ENCODE data around the gene CPTP. TPM values are rescaled to one million over a fixed set of nuclear protein-coding genes. Genes with fewer than 3 reads are reported as not detected.

CPTP gene
- total and polyA plus RNA-seq, 2 of the 13 experiments (the other 11 are each of a cell fraction or from before 2014, with no cell fraction given): 5.5 to 9.3 TPM

DNA sequence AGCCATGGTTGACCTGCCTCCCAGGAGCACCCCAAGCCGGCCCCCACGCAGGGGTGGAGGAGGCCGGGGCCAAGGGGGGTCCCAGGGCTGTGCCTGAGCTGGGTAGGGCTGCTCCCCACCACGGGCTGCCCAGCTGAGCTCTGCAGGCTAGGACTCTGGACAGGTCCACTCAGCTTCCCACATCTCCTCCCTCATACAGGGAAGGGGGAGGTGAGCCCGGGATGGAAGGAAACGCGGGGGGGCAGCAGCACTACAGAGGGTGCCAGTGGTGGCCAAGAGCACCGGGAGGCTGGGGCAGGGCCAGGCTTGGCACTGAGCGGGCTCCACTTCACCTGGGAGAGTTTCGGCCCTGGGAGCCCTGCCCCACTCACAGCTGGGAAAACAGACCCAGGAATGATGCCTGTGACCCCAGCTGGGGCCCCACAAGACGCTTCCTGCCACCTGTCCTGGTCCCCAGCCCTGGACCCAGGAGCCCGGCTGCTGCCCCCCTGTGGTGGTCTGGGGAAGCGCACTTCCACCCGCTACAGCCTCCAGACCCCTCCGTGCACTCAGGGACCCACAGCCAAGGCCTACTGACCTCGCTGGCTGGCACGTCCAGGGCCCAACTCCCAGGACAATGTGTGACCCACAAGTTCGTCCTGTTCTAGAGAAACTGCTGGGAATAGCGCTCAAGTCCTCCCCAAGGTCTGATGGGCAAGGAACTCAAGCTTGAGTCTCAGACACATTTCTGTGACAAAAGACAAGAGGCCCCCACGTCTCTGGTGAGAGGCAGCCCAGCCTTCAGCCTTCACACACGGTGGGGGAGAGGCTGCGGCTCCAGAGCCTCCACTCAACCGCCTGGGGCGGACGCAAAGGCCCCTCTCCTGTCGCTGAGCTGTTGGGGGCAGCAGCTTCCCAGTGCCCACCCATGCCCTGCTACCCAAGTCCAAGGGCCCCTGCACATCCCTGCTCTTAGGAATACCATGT is 47.4 kb downstream of the CPTP start (continued):
- TF ChIP-seq SP5 (CRISPR knock-in tag; IDR thresholded peaks at IDR 0.05; ENCODE audit: borderline replicate concordance, low read depth): no peak
- TF ChIP-seq GATAD1 (CRISPR knock-in tag; IDR thresholded peaks at IDR 0.05): 0 out of 2 replicates have a peak, but pooled peaks have one; percentile 11
- TF ChIP-seq ZNF34 (CRISPR knock-in tag; IDR thresholded peaks at IDR 0.05; ENCODE audit: borderline replicate concordance): no peak
- TF ChIP-seq ZNF569 (CRISPR knock-in tag; IDR thresholded peaks at IDR 0.05; ENCODE audit: borderline replicate concordance): no peak
- no peak for TF ChIP-seq GABPA (IDR thresholded peaks at IDR 0.05; ENCODE audit: low read depth, low read length)
- peak; percentile 57 for TF ChIP-seq GABPA (CRISPR knock-in tag; IDR thresholded peaks at IDR 0.05; ENCODE audit: low read depth)
- no peak for TF ChIP-seq ZNF225 (CRISPR knock-in tag; IDR thresholded peaks at IDR 0.05)
- no peak for TF ChIP-seq MTF2 (CRISPR knock-in tag; IDR thresholded peaks at IDR 0.05; ENCODE audit: borderline replicate concordance)
- TF ChIP-seq EEA1 (CRISPR knock-in tag; IDR thresholded peaks at IDR 0.05; ENCODE audit: borderline replicate concordance): no peak
- TF ChIP-seq ZNF3 (CRISPR knock-in tag; IDR thresholded peaks at IDR 0.05): no peak
- no peak for TF ChIP-seq AHR (CRISPR knock-in tag; IDR thresholded peaks at IDR 0.05)
- TF ChIP-seq, protein P1, sequence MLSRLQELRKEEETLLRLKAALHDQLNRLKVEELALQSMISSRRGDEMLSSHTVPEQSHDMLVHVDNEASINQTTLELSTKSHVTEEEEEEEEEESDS (CRISPR knock-in tag; IDR thresholded peaks at IDR 0.05; ENCODE audit: borderline replicate concordance): no peak
- no peak for TF ChIP-seq ZNF629 (CRISPR knock-in tag; conservative IDR thresholded peaks at IDR 0.05)
- TF ChIP-seq ZGPAT (CRISPR knock-in tag; IDR thresholded peaks at IDR 0.05): 0 out of 2 replicates have a peak, but pooled peaks have one; percentile 34
- TF ChIP-seq HOXA7 (CRISPR knock-in tag; IDR thresholded peaks at IDR 0.05): no peak
- no peak for TF ChIP-seq RFXANK (CRISPR knock-in tag; IDR thresholded peaks at IDR 0.05)
- no peak for TF ChIP-seq RBAK (CRISPR knock-in tag; IDR thresholded peaks at IDR 0.05)
- no peak for TF ChIP-seq TRIM22 (IDR thresholded peaks at IDR 0.05)
- no peak for TF ChIP-seq MIER3 (CRISPR knock-in tag; IDR thresholded peaks at IDR 0.05; ENCODE audit: borderline replicate concordance)
- no peak for TF ChIP-seq NFRKB (IDR thresholded peaks at IDR 0.05)
- TF ChIP-seq, protein P2, sequence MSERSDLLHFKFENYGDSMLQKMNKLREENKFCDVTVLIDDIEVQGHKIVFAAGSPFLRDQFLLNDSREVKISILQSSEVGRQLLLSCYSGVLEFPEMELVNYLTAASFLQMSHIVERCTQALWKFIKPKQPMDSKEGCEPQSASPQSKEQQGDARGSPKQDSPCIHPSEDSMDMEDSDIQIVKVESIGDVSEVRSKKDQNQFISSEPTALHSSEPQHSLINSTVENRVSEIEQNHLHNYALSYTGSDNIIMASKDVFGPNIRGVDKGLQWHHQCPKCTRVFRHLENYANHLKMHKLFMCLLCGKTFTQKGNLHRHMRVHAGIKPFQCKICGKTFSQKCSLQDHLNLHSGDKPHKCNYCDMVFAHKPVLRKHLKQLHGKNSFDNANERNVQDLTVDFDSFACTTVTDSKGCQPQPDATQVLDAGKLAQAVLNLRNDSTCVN (CRISPR knock-in tag; IDR thresholded peaks at IDR 0.05; ENCODE audit: borderline replicate concordance): no peak
- TF ChIP-seq NFYB (CRISPR knock-in tag; IDR thresholded peaks at IDR 0.05): no peak
- TF ChIP-seq ZNF235 (CRISPR knock-in tag; IDR thresholded peaks at IDR 0.05; ENCODE audit: borderline replicate concordance): no peak
